H9 (cell line): Measurements from ENCODE around the gene HOXD11. TPM values are rescaled to one million over a fixed set of nuclear protein-coding genes. Genes with fewer than 3 reads are reported as not detected.

ENCODE experiments used
- DNase-seq: peaks from one replicate; pipeline ENCODE4 v3.0.0-alpha.2; 2017
- H2AFZ ChIP-seq: one replicate; pipeline ENCODE4 v1.6.1; 2013; ENCODE audit warnings: mild to moderate bottlenecking, low read length, control low read depth, moderate library complexity
- H2AK5ac ChIP-seq: 2 replicates; pipeline ENCODE4 v1.6.1; 2013; ENCODE audit warnings: low read length, control low read depth, mixed read lengths; ENCODE audit not compliant: insufficient read length
- H2BK120ac ChIP-seq: one replicate; pipeline ENCODE4 v1.6.1; 2013; ENCODE audit warnings: low read depth, mild to moderate bottlenecking, low read length, control low read depth, inconsistent platforms; ENCODE audit not compliant: poor library complexity, severe bottlenecking
- H2BK12ac ChIP-seq: 2 replicates; pipeline ENCODE4 v1.6.1; 2013; ENCODE audit warnings: low read length, control low read depth, mixed read lengths, low read depth; ENCODE audit not compliant: insufficient read length
- H2BK15ac ChIP-seq: 2 replicates; pipeline ENCODE4 v1.6.1; 2013; ENCODE audit warnings: low read depth, low read length, control low read depth
- H2BK20ac ChIP-seq: one replicate; pipeline ENCODE4 v1.6.1; 2013; ENCODE audit warnings: low read depth, mild to moderate bottlenecking, low read length, control low read depth, inconsistent platforms; ENCODE audit not compliant: poor library complexity, severe bottlenecking
- H2BK5ac ChIP-seq: 2 replicates; pipeline ENCODE4 v1.6.1; 2013; ENCODE audit warnings: low read length, control low read depth, mixed read lengths; ENCODE audit not compliant: insufficient read length
- H3K14ac ChIP-seq: 2 replicates; pipeline ENCODE4 v1.6.1; 2013; ENCODE audit warnings: low read length, control low read depth; ENCODE audit not compliant: insufficient read depth
- H3K18ac ChIP-seq: 2 replicates; pipeline ENCODE4 v1.6.1; 2013; ENCODE audit warnings: low read depth, mild to moderate bottlenecking, mixed read lengths, low read length, control low read depth; ENCODE audit not compliant: insufficient read length
- H3K23ac ChIP-seq: 2 replicates; pipeline ENCODE4 v1.6.1; 2013; ENCODE audit warnings: low read length, control low read depth, mixed read lengths, low read depth; ENCODE audit not compliant: insufficient read length
- H3K23me2 ChIP-seq: 2 replicates; pipeline ENCODE4 v1.6.1; 2013; ENCODE audit warnings: low read depth, mild to moderate bottlenecking, mixed read lengths, low read length, control low read depth; ENCODE audit not compliant: insufficient read length, poor library complexity, severe bottlenecking
- H3K27ac ChIP-seq: 2 replicates; pipeline ENCODE4 v1.5.1; 2013; ENCODE audit warnings: low read length, control low read depth, mixed read lengths, low read depth; ENCODE audit not compliant: insufficient read length
- H3K27me3 ChIP-seq: 2 replicates; pipeline ENCODE4 v1.6.1; 2013; ENCODE audit warnings: low read length, control low read depth, inconsistent platforms; ENCODE audit not compliant: insufficient read depth
- H3K4ac ChIP-seq: 2 replicates; pipeline ENCODE4 v1.6.1; 2013; ENCODE audit warnings: low read depth, mild to moderate bottlenecking, control low read depth, inconsistent platforms, low read length, moderate library complexity
- H3K4me1 ChIP-seq: 2 replicates; pipeline ENCODE4 v1.6.1; 2013; ENCODE audit warnings: low read length, control low read depth, inconsistent platforms; ENCODE audit not compliant: insufficient read depth
- H3K4me2 ChIP-seq: 2 replicates; pipeline ENCODE4 v1.6.1; 2013; ENCODE audit warnings: low read length, control low read depth, mixed read lengths; ENCODE audit not compliant: insufficient read length, insufficient read depth
- H3K56ac ChIP-seq: 2 replicates; pipeline ENCODE4 v1.6.1; 2013; ENCODE audit warnings: low read depth, mild to moderate bottlenecking, mixed read lengths, low read length, control low read depth; ENCODE audit not compliant: insufficient read length
- H3K79me1 ChIP-seq: 2 replicates; pipeline ENCODE4 v1.6.1; 2013; ENCODE audit warnings: low read depth, mild to moderate bottlenecking, moderate library complexity, low read length, control low read depth, inconsistent platforms; ENCODE audit not compliant: insufficient read depth, poor library complexity, severe bottlenecking
- H3K79me2 ChIP-seq: 2 replicates; pipeline ENCODE4 v1.6.1; 2013; ENCODE audit warnings: low read length, control low read depth, inconsistent platforms; ENCODE audit not compliant: insufficient read depth
- H3K9ac ChIP-seq: 2 replicates; pipeline ENCODE4 v1.6.1; 2013; ENCODE audit warnings: low read length, control low read depth, mixed read lengths; ENCODE audit not compliant: insufficient read length; ENCODE audit errors: extremely low read depth
- H3K9me3 ChIP-seq: one replicate; pipeline ENCODE4 v1.6.1; 2013; ENCODE audit warnings: low read depth, low read length, inconsistent platforms; ENCODE audit not compliant: control insufficient read depth
- H3T11ph ChIP-seq: one replicate; pipeline ENCODE4 v1.6.1; 2013; ENCODE audit warnings: mild to moderate bottlenecking, low read length, control low read depth, inconsistent platforms
- H4K20me1 ChIP-seq: one replicate; pipeline ENCODE4 v1.6.1; 2013; ENCODE audit not compliant: control insufficient read depth, insufficient read length, insufficient read depth
- H4K5ac ChIP-seq: 2 replicates; pipeline ENCODE4 v1.6.1; 2013; ENCODE audit warnings: low read depth, mild to moderate bottlenecking, mixed read lengths, low read length, control low read depth; ENCODE audit not compliant: insufficient read length
- H4K8ac ChIP-seq: replicated peaks from 2 replicates; pipeline ENCODE4 v1.6.1; 2013; ENCODE audit warnings: low read length, control low read depth, mixed read lengths, low read depth; ENCODE audit not compliant: insufficient read length
- H4K91ac ChIP-seq: 2 replicates; pipeline ENCODE4 v1.6.1; 2013; ENCODE audit warnings: low read depth, mild to moderate bottlenecking, moderate library complexity, mixed read lengths, low read length, control low read depth; ENCODE audit not compliant: insufficient read length
- H3K27ac Mint-ChIP-seq, 3 experiments: 2 replicates in 2 of 3; 3 replicates in 1 of 3; pipeline ENCODE4 v1.8.0; 2020 to 2021; ENCODE audit warnings: mixed read lengths in 3 of 3, mild to moderate bottlenecking in 1 of 3, moderate library complexity in 1 of 3
- H3K27me3 Mint-ChIP-seq: 2 replicates; pipeline ENCODE4 v1.8.0; 2021; ENCODE audit warnings: low read depth, mild to moderate bottlenecking, moderate library complexity, mixed read lengths
- H3K36me3 Mint-ChIP-seq, 3 experiments: 2 replicates in 2 of 3; 3 replicates in 1 of 3; pipeline ENCODE4 v1.8.0; 2020 to 2021; ENCODE audit warnings: low read depth in 3 of 3, mixed read lengths in 3 of 3; ENCODE audit not compliant: insufficient read depth in 1 of 3
- H3K4me1 Mint-ChIP-seq, 2 experiments: 2 replicates each; pipeline ENCODE4 v1.8.0; 2020; ENCODE audit warnings: mixed read lengths in 2 of 2
- H3K4me3 Mint-ChIP-seq, 2 experiments: 2 replicates in 1 of 2; 3 replicates in 1 of 2; pipeline ENCODE4 v1.8.0; 2020 to 2021; ENCODE audit warnings: mild to moderate bottlenecking in 2 of 2, mixed read lengths in 2 of 2, moderate library complexity in 1 of 2
- H3K9me3 Mint-ChIP-seq, 2 experiments: 2 replicates in 1 of 2; 3 replicates in 1 of 2; pipeline ENCODE4 v1.8.0; 2020; ENCODE audit warnings: mild to moderate bottlenecking in 2 of 2, mixed read lengths in 2 of 2, moderate library complexity in 1 of 2
- WGBS: extraction: QIAGEN DNeasy Blood & Tissue Kit; methylation state at CpG from one replicate; pipeline ENCODE4 v1.1.7; 2013; ENCODE audit warnings: missing lambda C conversion rate, low lambda C conversion rate, mixed read lengths; ENCODE audit not compliant: insufficient read length; ENCODE audit errors: extremely low coverage; 5-methylcytosine and 5-hydroxymethylcytosine counted together
- total RNA-seq: library from RNA; stranded (reverse); gene quantifications from 2 replicates; pipeline ENCODE4 v1.2.1, GENCODE V29; 2021
- TF ChIP-seq, protein P1 (sequence below): fragments of 200-600 bp; sonication (generic); conservative IDR thresholded peaks from 3 replicates; pipeline ENCODE4 v1.8.0; 2021; ENCODE audit warnings: antibody characterized with exemption, mild to moderate bottlenecking

HOXD11 gene
- total RNA-seq, 1 experiment from 2014 or later, result not detected

DNA sequence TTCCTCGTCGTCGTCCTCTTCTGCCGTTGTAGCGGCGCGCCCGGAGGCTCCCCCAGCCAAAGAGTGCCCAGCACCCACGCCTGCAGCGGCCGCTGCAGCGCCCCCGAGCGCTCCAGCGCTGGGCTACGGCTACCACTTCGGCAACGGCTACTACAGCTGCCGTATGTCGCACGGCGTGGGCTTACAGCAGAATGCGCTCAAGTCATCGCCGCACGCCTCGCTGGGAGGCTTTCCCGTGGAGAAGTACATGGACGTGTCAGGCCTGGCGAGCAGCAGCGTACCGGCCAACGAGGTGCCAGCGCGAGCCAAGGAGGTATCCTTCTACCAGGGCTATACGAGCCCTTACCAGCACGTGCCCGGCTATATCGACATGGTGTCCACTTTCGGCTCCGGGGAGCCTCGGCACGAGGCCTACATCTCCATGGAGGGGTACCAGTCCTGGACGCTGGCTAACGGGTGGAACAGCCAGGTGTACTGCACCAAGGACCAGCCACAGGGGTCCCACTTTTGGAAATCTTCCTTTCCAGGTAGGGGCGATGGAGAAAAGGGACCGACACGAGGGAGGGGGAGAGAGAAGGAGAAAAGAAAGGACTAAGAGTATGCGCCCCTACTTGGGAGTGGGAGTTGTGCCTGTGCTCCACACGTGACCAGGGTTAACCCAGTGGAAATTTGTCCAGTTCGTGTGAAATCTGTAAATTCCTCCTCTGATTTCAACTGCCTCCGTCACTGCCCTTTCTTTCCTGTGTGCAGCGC, 13.8 kb upstream of the HOXD11 start:
- no peak overlapping the region for H3K4ac ChIP-seq
- Mint-ChIP-seq H3K27ac (no peak overlapping the region), H3K4me3 (peak overlapping the region; percentile 31 to 40; a peak in 4 of 5 replicates), H3K27me3 (peaks cover 97% of the 10 kb centered on the region), H3K4me1 (peaks cover 26 to 37% of the 10 kb centered on the region in 2 experiments), H3K36me3 (peaks cover 0 to 3% (median 0%) of the 10 kb centered on the region in 3 experiments; a peak in 2 of 7 replicates), H3K9me3 (peaks cover 8 to 28% of the 10 kb centered on the region in 2 experiments; a peak in 4 of 5 replicates)
- H4K5ac ChIP-seq, result no peak overlapping the region
- TF ChIP-seq, protein P1, sequence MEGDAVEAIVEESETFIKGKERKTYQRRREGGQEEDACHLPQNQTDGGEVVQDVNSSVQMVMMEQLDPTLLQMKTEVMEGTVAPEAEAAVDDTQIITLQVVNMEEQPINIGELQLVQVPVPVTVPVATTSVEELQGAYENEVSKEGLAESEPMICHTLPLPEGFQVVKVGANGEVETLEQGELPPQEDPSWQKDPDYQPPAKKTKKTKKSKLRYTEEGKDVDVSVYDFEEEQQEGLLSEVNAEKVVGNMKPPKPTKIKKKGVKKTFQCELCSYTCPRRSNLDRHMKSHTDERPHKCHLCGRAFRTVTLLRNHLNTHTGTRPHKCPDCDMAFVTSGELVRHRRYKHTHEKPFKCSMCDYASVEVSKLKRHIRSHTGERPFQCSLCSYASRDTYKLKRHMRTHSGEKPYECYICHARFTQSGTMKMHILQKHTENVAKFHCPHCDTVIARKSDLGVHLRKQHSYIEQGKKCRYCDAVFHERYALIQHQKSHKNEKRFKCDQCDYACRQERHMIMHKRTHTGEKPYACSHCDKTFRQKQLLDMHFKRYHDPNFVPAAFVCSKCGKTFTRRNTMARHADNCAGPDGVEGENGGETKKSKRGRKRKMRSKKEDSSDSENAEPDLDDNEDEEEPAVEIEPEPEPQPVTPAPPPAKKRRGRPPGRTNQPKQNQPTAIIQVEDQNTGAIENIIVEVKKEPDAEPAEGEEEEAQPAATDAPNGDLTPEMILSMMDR, result peak; percentile 32; the same call in 2 of the 3 replicates
- H3K9me3 ChIP-seq, result no peaks in the 10 kb centered on the region
- DNase-seq, result peak; percentile 55
- no peaks in the 10 kb centered on the region for H3K79me1 ChIP-seq
- no peak overlapping the region for H2BK20ac ChIP-seq
- WGBS, result no CpG with 5 or more reads among the region's 53 CpGs
- peak overlapping the region; percentile 43 for H3K4me2 ChIP-seq
- H3T11ph ChIP-seq, result no peak overlapping the region
- H3K56ac ChIP-seq, result no peak overlapping the region
- H2BK12ac ChIP-seq, result no peak overlapping the region
- H3K14ac ChIP-seq, result no peak overlapping the region
- no peak overlapping the region for H2BK15ac ChIP-seq
- no peak overlapping the region for H4K8ac ChIP-seq
- no peak overlapping the region for H3K9ac ChIP-seq
- no peak overlapping the region for H2AK5ac ChIP-seq
- no peak overlapping the region for H3K18ac ChIP-seq
- H4K91ac ChIP-seq, result no peak overlapping the region
- H4K20me1 ChIP-seq, result no peaks in the 10 kb centered on the region
- no peak overlapping the region for H2BK120ac ChIP-seq
- no peak overlapping the region for H3K23ac ChIP-seq
- peaks cover 6% of the 10 kb centered on the region for H3K4me1 ChIP-seq
- H3K79me2 ChIP-seq, result no peaks in the 10 kb centered on the region
- H2BK5ac ChIP-seq, result no peak overlapping the region
- H3K27me3 ChIP-seq, result peaks cover 83% of the 10 kb centered on the region
- no peak overlapping the region for H3K27ac ChIP-seq
- peaks cover 1% of the 10 kb centered on the region for H3K23me2 ChIP-seq
- H2AFZ ChIP-seq, result no peak overlapping the region
